ENCODE data around the gene GNA14.

GRCh38 chr9:77592476-77592875, 55.6 kb downstream of the GNA14 start:
- TF ChIP-seq CTCF (IDR thresholded peaks at IDR 0.05), result no peak
- no peak for TF ChIP-seq POLR2A (IDR thresholded peaks at IDR 0.05)
